Sigmoid colon (tissue), 7 donors: ENCODE data around the gene TAF13. TPM values are rescaled to one million over a fixed set of nuclear protein-coding genes. Genes with fewer than 3 reads are reported as not detected.

Experiments
- DNase-seq: peaks from one replicate; pipeline ENCODE4 v3.0.0-alpha.2; 2019
- H3K27ac ChIP-seq, 4 donors: fragments of 200-600 bp; sonication (generic); one replicate each; pipeline ENCODE4 v1.5.1; 2016 to 2019; ENCODE audit warnings: mild to moderate bottlenecking in 1 of 4
- H3K27me3 ChIP-seq, 3 donors: fragments of 200-600 bp; sonication (generic); one replicate each; pipeline ENCODE4 v1.5.1; 2019; ENCODE audit warnings: mild to moderate bottlenecking in 1 of 3
- H3K36me3 ChIP-seq, 4 donors: fragments of 200-600 bp; sonication (generic); one replicate each; pipeline ENCODE4 v1.5.1; 2016 to 2019
- H3K4me1 ChIP-seq, 4 donors: fragments of 200-600 bp; sonication (generic); one replicate each; pipeline ENCODE4 v1.5.1; 2017 to 2019
- H3K4me3 ChIP-seq, 4 donors: fragments of 200-600 bp; sonication (generic); one replicate each; pipeline ENCODE4 v1.5.1; 2017 to 2019; ENCODE audit warnings: mild to moderate bottlenecking in 2 of 4, moderate library complexity in 1 of 4
- H3K9me3 ChIP-seq, 4 donors: fragments of 200-600 bp in 3 of 4; sonication (generic) in 3 of 4; one replicate each; pipeline versions ENCODE4 v1.5.1 to v1.6.1; 2013 to 2019
- CTCF ChIP-seq, 4 experiments: fragments of 450-650 bp in 3 of 4; fragments of 200-600 bp in 1 of 4; IDR thresholded peaks; one replicate each; pipeline ENCODE4 v1.5.1; 2016 to 2019; ENCODE audit warnings: antibody characterized with exemption in 4 of 4, mild to moderate bottlenecking in 3 of 4, moderate library complexity in 2 of 4
- EP300 ChIP-seq, 4 donors: sonication (generic); formaldehyde crosslinking; IDR thresholded peaks; one replicate each; pipeline ENCODE4 v1.6.1; 2017; ENCODE audit warnings: antibody characterized with exemption in 4 of 4
- POLR2A ChIP-seq, 2 donors: fragments of 450-650 bp; IDR thresholded peaks; one replicate each; pipeline ENCODE4 v1.6.1; 2016; ENCODE audit warnings: antibody characterized with exemption in 2 of 2, mild to moderate bottlenecking in 2 of 2, moderate library complexity in 2 of 2
- POLR2AphosphoS5 ChIP-seq, 4 donors: sonication (generic); formaldehyde crosslinking; IDR thresholded peaks; one replicate each; pipeline ENCODE4 v1.6.1; 2017; ENCODE audit warnings: antibody characterized with exemption in 4 of 4
- WGBS, 2 donors: extraction: QIAGEN DNeasy Blood & Tissue Kit; methylation state at CpG; one replicate each; pipeline ENCODE4 v1.1.7; 2013; 5-methylcytosine and 5-hydroxymethylcytosine counted together
- intact Hi-C: fragments of 100-400 bp; cut with DNase I; formaldehyde crosslinking; loops from one replicate; pipeline ENCODE4 v1.15.1; 2023
- polyA plus RNA-seq, 3 donors: library from polyadenylated mRNA; stranded (reverse); fragments of 200-250 nt; gene quantifications; one replicate each; pipeline ENCODE4 v1.2.3, GENCODE V29; 2013
- total RNA-seq, 4 donors: library from RNA; depleted of rRNA; stranded (reverse); fragments of >200 nt; gene quantifications; one replicate each; pipeline ENCODE4 v1.1.0, GENCODE V29; 2016
- donor health status: healthy with polysubstance abuse.
- donor health status: Bipolar disorder and iron deficiency.
- donor health status: healthy.

The TAF13 gene
- total and polyA plus RNA-seq, 7 donors = 19.9 to 78.8 (median 40.2) TPM

GRCh38 chr1:109047339-109047738, 28.5 kb downstream of the TAF13 start:
- Histone ChIP-seq H3K27me3 (no peaks in the 10 kb centered on the region), H3K9me3 (no peaks in the 10 kb centered on the region), H3K4me1 (peaks cover 0 to 5% (median 1%) of the 10 kb centered on the region in 4 donors), H3K36me3 (no peaks in the 10 kb centered on the region), H3K27ac (no peak overlapping the region), H3K4me3 (no peak overlapping the region)
- DNase-seq = no peak
- intact Hi-C loops = no loop called here
- 60 to 80% methylated on average over 6 of the region's 6 CpGs for WGBS, 2 donors
- no peak for TF ChIP-seq POLR2A (IDR thresholded peaks at IDR 0.05)
- no peak for TF ChIP-seq CTCF (IDR thresholded peaks at IDR 0.05)
- no peak for TF ChIP-seq POLR2AphosphoS5 (IDR thresholded peaks at IDR 0.05)
- no peak for TF ChIP-seq EP300 (IDR thresholded peaks at IDR 0.05)

- intact Hi-C loops = no loop called here
- H3K27ac ChIP-seq = no peak overlapping the region
- WGBS, 2 donors = 80 to 85% methylated on average over 4 of the region's 4 CpGs
Measured at GRCh38 chr1:109046671-109047070, 29.1 kb downstream of the TAF13 start.

DNA sequence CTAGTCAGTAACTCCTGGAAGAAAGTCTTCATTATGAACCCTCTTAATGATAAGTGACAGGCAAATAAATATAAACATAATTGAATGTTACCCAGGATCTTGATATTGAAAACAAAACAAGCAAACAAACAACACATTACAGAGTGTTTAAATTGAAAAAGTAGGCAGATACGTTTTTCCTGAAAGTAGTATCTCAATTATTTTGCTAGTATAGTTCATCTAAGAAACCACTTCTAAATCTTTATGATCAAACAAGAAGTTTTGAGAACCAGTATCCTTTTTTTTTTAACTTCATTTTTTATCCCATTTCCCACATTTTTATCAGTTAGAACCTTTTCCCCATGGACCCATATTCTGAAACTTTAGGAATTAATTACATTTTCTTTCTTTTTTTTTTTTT, 30.2 kb downstream of the TAF13 start:
- Histone ChIP-seq H3K36me3 (no peaks in the 10 kb centered on the region), H3K4me3 (no peak overlapping the region), H3K4me1 (peaks cover 0 to 8% (median 4%) of the 10 kb centered on the region in 4 donors), H3K27ac (no peak overlapping the region), H3K27me3 (no peaks in the 10 kb centered on the region), H3K9me3 (no peaks in the 10 kb centered on the region)
- intact Hi-C loops = no loop called here
- no peak for TF ChIP-seq CTCF (IDR thresholded peaks at IDR 0.05)
- TF ChIP-seq EP300 (IDR thresholded peaks at IDR 0.05) = no peak
- TF ChIP-seq POLR2AphosphoS5 (IDR thresholded peaks at IDR 0.05) = no peak
- WGBS, 2 donors = 50 to 69% methylated on average over 1 of the region's 1 CpG
- no peak for DNase-seq

More at GRCh38 chr1:109046671-109047070, 29.1 kb downstream of the TAF13 start:
- Histone ChIP-seq H3K4me3 (no peak overlapping the region), H3K9me3 (no peaks in the 10 kb centered on the region), H3K27me3 (no peaks in the 10 kb centered on the region), H3K4me1 (peaks cover 0 to 5% (median 2%) of the 10 kb centered on the region in 4 donors), H3K36me3 (no peaks in the 10 kb centered on the region)
- no peak for DNase-seq
- TF ChIP-seq CTCF (IDR thresholded peaks at IDR 0.05) (no peak), POLR2AphosphoS5 (IDR thresholded peaks at IDR 0.05) (no peak), EP300 (IDR thresholded peaks at IDR 0.05) (no peak), POLR2A (IDR thresholded peaks at IDR 0.05) (no peak)

DNA sequence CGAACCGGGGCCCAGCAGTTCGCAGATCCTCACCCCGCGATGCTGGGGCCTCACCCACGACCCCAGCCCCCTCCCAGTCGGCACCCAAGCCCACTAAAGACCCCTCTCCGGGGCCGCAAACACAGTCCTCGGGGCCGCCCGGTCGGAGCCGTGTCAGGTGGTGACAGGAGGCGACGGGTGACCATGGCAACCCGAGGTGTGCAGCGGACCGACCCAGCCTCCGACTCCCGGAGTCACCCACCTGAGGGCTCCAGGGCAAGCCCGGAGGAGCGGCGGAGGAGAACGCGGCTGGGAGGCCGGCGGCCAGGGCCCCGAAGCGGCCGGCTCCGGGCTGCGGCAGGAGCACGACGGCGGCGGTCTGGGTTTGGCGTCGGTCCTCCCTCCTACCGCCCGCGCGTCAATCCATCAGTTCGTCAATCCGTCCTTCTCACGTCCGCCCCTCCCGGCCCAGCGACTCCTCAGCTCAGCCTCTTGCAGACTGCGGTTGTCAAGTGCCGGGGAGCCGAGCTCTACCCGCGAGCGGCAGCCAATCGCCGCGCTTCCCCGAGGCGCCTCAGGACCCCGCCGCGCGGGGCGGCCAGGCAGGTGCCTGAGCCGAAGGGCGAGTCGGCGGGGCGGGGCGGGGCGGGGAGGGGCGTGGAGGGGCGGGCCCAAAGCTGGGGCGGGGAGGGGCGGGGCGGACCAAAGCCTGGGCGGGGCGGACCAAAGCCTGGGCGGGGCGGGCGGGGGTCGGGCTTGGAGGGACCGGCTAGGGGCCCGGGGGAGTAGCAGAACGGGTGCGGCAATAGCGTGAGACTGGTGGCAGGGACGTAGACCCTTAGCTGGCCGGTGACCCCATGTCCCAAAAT, 34.0 kb downstream of the TAF13 start, which contains the start of gene WDR47:
WDR47 (minus strand) TSS at position 482 of the 848 bp plus-strand sequence. CDS start 18,590 bp downstream, outside the sequence.
- intact Hi-C loops = loop anchor here (2.0 to 5.0 kb wide), 3 partner anchors 31 to 80 kb away; partner anchors contain the start of gene CLCC1
- DNase-seq = peak; percentile 97
- 0% methylated on average over 90 of the region's 90 CpGs for WGBS, 2 donors
- no peaks in the 10 kb centered on the region for H3K27me3 ChIP-seq
- H3K4me3 ChIP-seq = peak within 1 kb of the TSS; percentile 81 to 100 (median 99)
- peak within 1 kb of the TSS; percentile 87 to 93 (median 91) for H3K27ac ChIP-seq
- H3K4me1 ChIP-seq = peaks cover 0 to 18% (median 13%) of the 10 kb centered on the region in 4 donors
- H3K9me3 ChIP-seq = no peaks in the 10 kb centered on the region
- TF ChIP-seq CTCF (IDR thresholded peaks at IDR 0.05) (no peak), POLR2AphosphoS5 (IDR thresholded peaks at IDR 0.05) (peak; percentile 97 to 99 (median 99)), EP300 (IDR thresholded peaks at IDR 0.05) (no peak), POLR2A (IDR thresholded peaks at IDR 0.05) (peak; percentile 85 to 91)
- H3K36me3 ChIP-seq = no peaks in the 10 kb centered on the region
